UCSD-AML1 (cell line): ENCODE results near the gene FBXO34.

Experiments used
- DNase-seq: peaks from one replicate; lab custom pipeline; 2025; ENCODE audit not compliant: unreplicated experiment; lab: John Stamatoyannopoulos, UW

The FBXO34 gene

GRCh38 chr14:55272387-55272786 lies 1.2 kb downstream of the FBXO34 start:
- no peak for DNase-seq

GRCh38 chr14:55272922-55273321 lies 1.7 kb downstream of the FBXO34 start:
- no peak for DNase-seq

GRCh38 chr14:55274146-55274545 lies 2.9 kb downstream of the FBXO34 start:
- no peak for DNase-seq

DNA sequence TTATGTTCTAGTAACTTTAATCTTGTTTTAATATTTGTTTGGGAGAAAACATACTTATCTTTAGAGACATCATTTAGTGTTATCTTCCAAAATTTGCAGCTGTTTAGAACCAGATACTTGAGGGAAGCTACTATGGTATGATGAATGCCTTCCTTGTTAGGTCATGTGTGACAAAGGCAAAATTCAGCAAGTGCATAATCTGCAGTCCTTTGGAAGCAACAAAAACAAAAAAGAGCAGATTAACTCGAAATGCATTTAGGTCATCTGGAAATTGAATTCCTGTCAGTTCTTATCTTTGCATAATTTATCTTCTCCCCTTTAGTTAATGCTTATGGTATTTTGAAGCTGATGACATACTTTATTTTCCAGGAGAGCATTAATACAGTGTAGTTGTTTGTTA lies 3.5 kb downstream of the FBXO34 start:
- DNase-seq: no peak

DNA sequence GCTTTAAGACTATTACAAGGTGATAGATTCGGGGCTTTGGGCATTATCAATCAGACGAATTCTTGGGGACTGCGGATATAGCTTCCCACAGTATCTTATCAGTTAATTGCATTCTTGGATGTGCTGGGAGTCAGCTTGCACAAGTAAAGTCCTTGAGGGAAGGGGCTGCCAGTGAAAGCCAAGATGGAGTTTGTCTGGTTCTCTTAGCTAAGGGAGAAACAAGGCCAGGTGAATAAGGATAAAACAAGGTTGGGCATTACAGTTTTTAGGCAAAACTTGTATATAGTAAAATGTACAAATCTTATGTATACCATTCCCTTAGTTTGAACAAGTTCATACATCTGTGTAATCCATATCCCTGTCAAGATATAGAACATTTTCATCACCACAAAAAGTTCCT lies 5.5 kb downstream of the FBXO34 start:
- no peak for DNase-seq

DNA sequence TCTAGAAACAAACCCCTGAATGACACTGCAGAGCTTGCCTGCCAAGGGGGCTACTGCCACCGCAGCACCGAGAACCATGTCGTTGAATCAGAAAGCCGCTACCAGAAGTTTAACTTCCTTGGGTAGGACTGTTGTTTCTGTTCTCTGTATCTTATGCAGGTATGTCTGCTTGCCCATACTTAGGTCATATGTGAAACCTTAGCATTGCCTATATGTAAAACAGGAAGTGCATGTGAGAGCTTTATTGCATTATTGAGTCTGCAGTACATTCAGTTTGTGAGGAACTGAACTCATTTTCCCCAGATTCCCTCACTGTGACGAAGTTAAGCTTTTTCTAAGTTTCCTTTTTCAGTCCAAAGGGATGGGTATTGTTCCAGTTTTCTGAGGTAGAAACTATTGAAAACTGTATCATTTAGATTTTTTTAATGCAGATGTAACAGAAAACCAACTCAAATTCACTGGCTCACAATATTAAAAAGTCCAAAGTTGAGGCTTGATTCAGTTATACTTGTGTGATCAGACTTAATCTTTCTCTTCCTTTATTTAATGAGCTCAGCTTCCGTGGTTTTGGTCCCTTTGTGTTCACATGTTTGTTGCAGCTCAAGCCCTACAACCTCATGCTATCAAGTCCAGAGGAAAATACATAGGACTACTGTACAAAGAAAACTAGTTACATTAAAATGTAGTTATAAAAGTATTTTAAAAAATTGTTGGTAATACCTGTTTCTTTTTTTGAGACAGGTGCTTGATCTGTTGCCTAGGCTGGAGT lies 6.9 kb downstream of the FBXO34 start:
- DNase-seq: no peak

GRCh38 chr14:55279384-55279783 lies 8.2 kb downstream of the FBXO34 start:
- DNase-seq: no peak

GRCh38 chr14:55281316-55281839 lies 10.2 kb downstream of the FBXO34 start:
- DNase-seq: no peak

- DNase-seq: no peak
Measured at GRCh38 chr14:55285048-55285652, 13.9 kb downstream of the FBXO34 start.

- DNase-seq: no peak
Measured at GRCh38 chr14:55288439-55288838, 17.2 kb downstream of the FBXO34 start.

DNA sequence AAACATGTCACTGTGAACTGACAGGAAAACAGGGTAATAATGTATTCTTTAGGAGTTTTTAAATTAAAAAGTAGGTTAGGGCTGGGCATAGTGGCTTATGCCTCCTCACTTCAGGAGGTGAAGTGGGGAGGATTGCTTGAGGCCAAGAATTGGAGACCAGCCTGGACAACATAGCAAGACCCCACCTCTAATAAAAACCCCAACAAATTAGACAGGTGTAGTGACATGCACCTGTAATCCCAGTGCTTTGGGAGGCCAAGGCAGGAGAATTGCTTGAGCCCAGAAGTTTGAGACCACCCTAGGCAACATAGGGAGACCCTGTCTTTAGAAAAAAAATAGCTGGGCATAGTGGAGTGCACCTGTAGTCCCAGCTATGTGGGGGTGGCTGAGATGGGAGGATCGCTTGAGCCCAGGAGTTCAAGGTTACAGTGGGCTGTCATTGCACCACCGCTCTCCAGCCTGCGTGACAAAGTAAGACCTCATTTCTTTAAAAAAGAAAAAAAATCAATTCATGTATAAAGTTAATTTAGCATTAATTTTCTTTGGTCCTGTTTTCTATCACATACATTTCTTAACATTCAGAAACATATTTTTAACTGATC lies 20.4 kb downstream of the FBXO34 start:
- DNase-seq: no peak

DNA sequence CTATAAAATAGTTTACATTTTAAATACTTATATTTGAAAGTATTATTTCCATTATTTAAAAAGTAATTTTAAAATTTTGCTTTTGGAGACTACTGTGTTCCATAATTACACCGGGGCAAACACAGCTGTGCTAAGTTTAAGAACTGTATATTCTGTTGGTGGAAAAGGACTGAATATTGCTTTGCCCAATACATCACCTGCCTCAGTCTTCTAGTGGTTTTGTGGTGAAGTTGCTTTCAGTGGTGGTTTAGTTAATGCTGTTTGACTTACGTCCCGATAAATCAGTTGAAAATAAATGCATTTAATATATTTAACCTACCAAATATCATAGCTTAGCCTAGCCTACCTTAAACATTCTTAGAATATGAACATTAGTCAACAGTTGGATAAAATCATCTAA lies 23.4 kb downstream of the FBXO34 start:
- DNase-seq: no peak

DNA sequence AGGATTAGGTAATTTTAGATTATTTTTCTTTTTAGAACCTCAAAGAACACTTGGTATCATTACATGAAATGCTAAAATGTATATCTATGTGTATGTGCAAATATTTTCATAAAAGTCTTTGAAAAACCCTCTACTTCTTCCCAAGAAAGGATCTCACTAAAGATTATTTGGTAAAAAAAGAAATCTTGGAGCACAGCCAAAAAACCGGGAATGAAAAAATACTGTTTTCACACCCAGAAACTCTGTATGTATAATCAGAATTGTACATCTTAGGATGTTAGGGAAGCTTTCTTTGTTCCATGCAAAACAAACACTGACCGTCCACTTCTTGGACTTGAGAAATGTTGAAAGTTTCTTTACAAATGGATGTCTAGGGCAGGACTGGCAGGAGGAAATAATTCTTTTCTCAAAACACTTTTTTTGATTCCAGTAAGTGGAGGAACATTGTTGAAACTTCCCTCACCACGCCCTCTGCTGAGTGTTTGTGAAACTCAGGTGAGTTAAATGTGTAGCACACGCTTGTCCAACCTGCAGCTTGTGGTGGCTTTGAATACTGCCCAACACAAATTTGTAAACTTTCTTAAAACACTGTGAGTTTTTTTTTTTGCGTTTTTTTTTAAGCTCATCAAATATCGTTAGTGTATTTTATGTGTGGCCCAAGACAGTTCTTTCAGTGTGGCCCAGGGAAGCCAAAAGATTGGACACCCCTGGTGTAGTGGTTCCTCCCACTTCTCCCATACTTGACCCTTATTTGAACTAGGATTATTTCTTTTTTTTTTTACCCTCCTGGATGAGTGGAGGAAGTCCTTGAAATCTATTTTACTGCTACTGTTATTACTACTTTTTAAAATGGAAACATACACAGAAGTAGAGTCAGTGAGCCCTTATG lies 26.6 kb downstream of the FBXO34 start:
- no peak for DNase-seq

DNA sequence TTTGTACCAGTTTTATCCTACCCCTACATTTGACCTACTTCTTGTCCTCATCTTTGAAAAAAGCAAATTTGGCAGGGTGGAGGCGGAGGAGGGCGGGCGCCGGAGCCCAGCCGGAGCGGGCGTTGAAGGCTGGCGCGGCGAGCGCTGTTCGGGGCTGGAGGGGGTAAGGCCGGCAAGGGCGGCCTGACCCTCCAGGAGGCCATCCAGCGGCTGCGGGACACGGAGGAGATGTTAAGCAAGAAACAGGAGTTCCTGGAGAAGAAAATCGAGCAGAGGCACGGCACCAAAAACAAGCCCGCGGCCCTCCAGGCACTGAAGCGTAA lies 27.2 kb downstream of the FBXO34 start:
- DNase-seq: no peak

DNA sequence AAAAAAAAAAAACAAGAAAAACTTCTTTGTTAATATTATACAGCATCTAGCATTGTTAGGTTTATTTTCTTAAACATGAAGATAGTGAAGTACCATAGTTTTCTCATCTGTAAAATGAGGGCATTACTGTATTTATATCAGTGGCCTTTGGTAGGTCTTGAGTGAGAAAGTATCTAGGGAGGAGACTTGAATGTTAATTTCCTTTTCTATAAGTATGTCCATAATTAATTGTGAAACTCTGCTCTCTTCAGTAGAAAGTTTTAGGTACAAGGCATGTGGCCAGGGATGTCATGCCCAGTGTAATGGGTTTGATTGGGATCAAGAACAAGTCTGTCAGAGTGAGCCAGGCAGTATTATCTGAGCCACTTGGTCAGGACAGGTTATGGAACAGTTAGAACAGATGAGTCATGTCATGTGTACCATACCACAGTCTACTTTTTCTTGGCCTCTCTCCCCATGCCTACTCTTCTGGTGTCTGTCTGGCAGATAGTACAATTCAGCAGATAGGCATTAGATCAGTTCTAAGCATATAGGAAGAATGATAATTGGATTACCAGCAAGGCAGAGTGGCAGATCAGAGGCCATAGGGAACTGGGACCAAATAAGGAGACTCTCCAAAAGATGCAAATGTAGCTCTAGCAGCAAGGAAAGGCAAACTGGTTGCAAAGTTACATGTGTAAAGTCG lies 30.4 kb downstream of the FBXO34 start:
- DNase-seq: no peak

- DNase-seq: no peak
Measured at GRCh38 chr14:55302367-55303124, 31.3 kb downstream of the FBXO34 start.

- no peak for DNase-seq
Measured at GRCh38 chr14:55303125-55303499, 31.9 kb downstream of the FBXO34 start.

DNA sequence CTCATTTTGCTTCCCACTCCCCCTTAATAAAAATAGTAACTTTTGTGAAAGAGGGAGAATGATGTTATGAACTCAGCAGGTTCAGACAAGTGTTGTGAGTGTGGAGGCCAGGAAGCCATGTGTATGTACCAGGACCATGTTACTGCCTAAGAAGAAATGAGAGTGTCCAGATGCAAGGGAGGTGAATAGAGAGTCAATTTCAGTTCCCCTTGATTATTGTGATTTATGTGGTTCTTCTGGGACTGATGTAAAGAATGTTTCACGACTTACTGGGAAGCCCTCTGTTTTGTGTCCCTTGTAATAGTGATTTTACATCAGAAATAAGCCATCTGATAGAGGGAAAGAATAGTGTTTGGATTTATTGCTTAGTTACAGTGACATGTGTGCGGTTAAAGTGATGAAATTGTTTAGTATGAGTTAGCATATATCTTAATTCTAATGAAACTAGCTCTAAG lies 32.5 kb downstream of the FBXO34 start:
- DNase-seq: no peak

DNA sequence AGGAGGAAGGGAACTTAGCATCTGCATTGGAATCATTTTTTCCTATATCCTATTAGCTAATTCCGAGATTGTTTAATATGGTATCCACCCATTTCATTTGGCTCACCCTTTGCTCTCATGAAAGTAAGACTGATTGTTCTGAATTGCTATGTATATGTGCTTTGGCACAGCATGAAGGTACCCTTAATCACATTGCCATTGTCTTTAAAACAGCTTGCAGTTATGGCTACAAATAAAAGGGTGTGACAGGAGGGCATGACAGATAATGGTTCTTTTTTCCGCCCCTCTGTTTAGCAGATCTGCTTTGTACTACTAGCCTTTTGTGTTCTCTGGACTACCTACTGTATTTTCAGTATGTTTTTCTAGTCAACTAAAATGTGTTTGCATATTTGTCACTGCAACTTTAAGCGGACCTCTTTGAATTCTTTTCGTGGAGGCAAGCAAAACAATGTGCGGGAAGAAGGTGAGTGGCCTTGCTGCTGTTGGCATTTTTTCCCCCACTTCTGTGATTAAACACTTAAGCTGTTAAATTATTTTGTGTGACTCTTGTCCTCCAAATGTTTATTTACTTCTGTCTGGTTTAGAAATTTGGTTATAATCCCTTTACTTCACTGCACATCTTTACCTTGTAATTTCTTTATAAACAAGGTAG lies 35.8 kb downstream of the FBXO34 start:
- no peak for DNase-seq

DNA sequence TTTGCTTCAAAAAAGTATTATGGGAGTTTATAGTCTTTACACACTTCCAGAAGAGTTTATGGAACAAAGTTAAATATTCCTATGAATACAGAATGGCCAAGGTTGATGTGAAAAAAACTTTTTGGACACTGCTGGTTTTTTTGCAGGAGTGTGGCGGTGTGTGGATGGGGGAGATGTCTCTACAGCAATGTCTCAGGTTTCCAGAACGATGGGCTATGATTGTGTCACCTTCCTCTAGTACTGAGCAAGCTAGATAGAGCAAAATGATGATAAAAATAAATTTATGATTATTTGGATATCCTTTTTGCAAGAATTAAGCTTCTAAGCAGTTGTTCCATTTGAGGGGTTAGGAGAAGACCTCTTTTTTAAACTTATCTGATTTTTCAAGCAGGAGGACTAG lies 37.9 kb downstream of the FBXO34 start:
- no peak for DNase-seq
